Karpas-422 (cell line): ENCODE measurements around the gene TMEM40. TPM values are rescaled to one million over a fixed set of nuclear protein-coding genes. Genes with fewer than 3 reads are reported as not detected.
"Not testable (repeated sequence)": the region's sequence is repeated elsewhere in the genome, so short reads cannot be mapped to it uniquely, and the experiment has no call there.

Experiments
- DNase-seq: peaks from one replicate; pipeline ENCODE4 v3.0.0-alpha.2; 2015
- H2AFZ ChIP-seq: fragments of 200-600 bp; sonication (generic); 2 replicates; pipeline ENCODE4 v1.6.1; 2014; ENCODE audit warnings: antibody characterized with exemption, low read length, mixed read lengths
- H3K27ac ChIP-seq: fragments of 200-600 bp; sonication (generic); 2 replicates; pipeline ENCODE4 v1.5.1; 2014; ENCODE audit warnings: mild to moderate bottlenecking, low read length, moderate library complexity
- H3K27me3 ChIP-seq: fragments of 200-600 bp; sonication (generic); 2 replicates; pipeline ENCODE4 v1.6.1; 2014; ENCODE audit warnings: low read length, mixed read lengths
- H3K36me3 ChIP-seq: fragments of 200-600 bp; sonication (generic); 2 replicates; pipeline ENCODE4 v1.6.1; 2014; ENCODE audit warnings: low read length, mixed read lengths; ENCODE audit not compliant: insufficient read depth
- H3K4me1 ChIP-seq: fragments of 200-600 bp; sonication (generic); 2 replicates; pipeline ENCODE4 v1.6.1; 2014; ENCODE audit warnings: mild to moderate bottlenecking, low read length, mixed read lengths
- H3K4me2 ChIP-seq: fragments of 200-600 bp; sonication (generic); 2 replicates; pipeline ENCODE4 v1.6.1; 2014; ENCODE audit warnings: low read length, low read depth, mild to moderate bottlenecking; ENCODE audit not compliant: poor library complexity, severe bottlenecking
- H3K4me3 ChIP-seq: fragments of 200-600 bp; sonication (generic); 2 replicates; pipeline ENCODE4 v1.5.1; 2014; ENCODE audit warnings: mild to moderate bottlenecking, antibody characterized with exemption, low read length, mixed read lengths
- H3K79me2 ChIP-seq: fragments of 200-600 bp; sonication (generic); 2 replicates; pipeline ENCODE4 v1.6.1; 2014; ENCODE audit warnings: mild to moderate bottlenecking, low read length, mixed read lengths
- H3K9ac ChIP-seq: fragments of 200-600 bp; sonication (generic); 2 replicates; pipeline ENCODE4 v1.6.0; 2014; ENCODE audit warnings: low read length
- H3K9me2 ChIP-seq: fragments of 200-600 bp; sonication (generic), shearing (Covaris generic); replicated peaks from 2 replicates; pipeline ENCODE4 v1.6.0; 2014; ENCODE audit warnings: mild to moderate bottlenecking, low read length, moderate library complexity; ENCODE audit not compliant: insufficient read depth
- H3K9me3 ChIP-seq: fragments of 300-700, 200-600 bp; sonication (generic); 2 replicates; pipeline ENCODE4 v1.6.1; 2014; ENCODE audit warnings: low read length, mixed read lengths
- H4K20me1 ChIP-seq: fragments of 200-600 bp; sonication (generic); 2 replicates; pipeline ENCODE4 v1.6.1; 2014; ENCODE audit warnings: mild to moderate bottlenecking, antibody characterized with exemption, low read length, low read depth; ENCODE audit not compliant: insufficient read depth
- total RNA-seq: library from RNA; depleted of rRNA; stranded (reverse); fragments of >200 nt; shearing (Covaris generic); gene quantifications from 2 replicates; pipeline ENCODE4 v1.2.3, GENCODE V29; 2014; ENCODE audit warnings: low replicate concordance

TMEM40 gene
- total RNA-seq, 1 experiment from 2014 or later = 0.26 TPM

- Histone ChIP-seq H3K9me2 (no peaks in the 10 kb centered on the region), H3K9me3 (no peaks in the 10 kb centered on the region), H3K4me2 (peak overlapping the region; percentile 69), H3K36me3 (0 out of 2 replicates have a peak, but pooled peaks cover 3% of the 10 kb centered on the region), H3K9ac (peak overlapping the region; percentile 60), H3K4me3 (peak overlapping the region; percentile 65), H4K20me1 (no peaks in the 10 kb centered on the region), H3K4me1 (peaks cover 43% of the 10 kb centered on the region), H3K27ac (peak overlapping the region; percentile 97), H2AFZ (no peak overlapping the region), H3K27me3 (no peaks in the 10 kb centered on the region), H3K79me2 (0 out of 2 replicates have a peak, but pooled peaks cover 6% of the 10 kb centered on the region)
- peak; percentile 88 for DNase-seq
Observed at GRCh38 chr3:12797892-12798558, 39.0 kb upstream of the TMEM40 start.

- Histone ChIP-seq H3K27ac (peak overlapping the region; percentile 97), H3K79me2 (0 out of 2 replicates have a peak, but pooled peaks cover 6% of the 10 kb centered on the region), H3K36me3 (0 out of 2 replicates have a peak, but pooled peaks cover 3% of the 10 kb centered on the region), H3K4me2 (peak overlapping the region; percentile 95), H4K20me1 (no peaks in the 10 kb centered on the region), H2AFZ (no peak overlapping the region), H3K4me1 (peaks cover 43% of the 10 kb centered on the region), H3K9ac (peak overlapping the region; percentile 97), H3K9me2 (no peaks in the 10 kb centered on the region), H3K9me3 (no peaks in the 10 kb centered on the region), H3K27me3 (no peaks in the 10 kb centered on the region), H3K4me3 (peak overlapping the region; percentile 90)
- DNase-seq = peak; percentile 91
Observed at GRCh38 chr3:12797124-12797891, 38.2 kb upstream of the TMEM40 start.

GRCh38 chr3:12796171-12797123 lies 37.4 kb upstream of the TMEM40 start, which contains the start of gene CAND2:
CAND2 (plus strand) TSS chr3:12796680; CDS start chr3:12796721, 41 bp downstream.
- Histone ChIP-seq H3K79me2 (0 out of 2 replicates have a peak, but pooled peaks cover 6% of the 10 kb centered on the region), H3K4me2 (peak within 1 kb of the TSS; percentile 95), H2AFZ (peak within 1 kb of the TSS; percentile 68; the same call in 1 of the 2 replicates), H3K4me1 (peaks cover 43% of the 10 kb centered on the region), H3K27ac (peak within 1 kb of the TSS; percentile 97), H3K36me3 (0 out of 2 replicates have a peak, but pooled peaks cover 2% of the 10 kb centered on the region), H3K4me3 (peak within 1 kb of the TSS; percentile 90), H3K9me2 (no peaks in the 10 kb centered on the region), H3K9ac (peak within 1 kb of the TSS; percentile 97), H3K27me3 (no peaks in the 10 kb centered on the region), H4K20me1 (no peaks in the 10 kb centered on the region), H3K9me3 (no peaks in the 10 kb centered on the region)
- DNase-seq = peak; percentile 82

- Histone ChIP-seq H3K9ac (no peak overlapping the region), H3K9me2 (no peaks in the 10 kb centered on the region), H3K4me1 (peaks cover 31% of the 10 kb centered on the region), H4K20me1 (no peaks in the 10 kb centered on the region), H2AFZ (no peak overlapping the region), H3K4me2 (no peak overlapping the region), H3K36me3 (no peaks in the 10 kb centered on the region), H3K4me3 (no peak overlapping the region), H3K9me3 (no peaks in the 10 kb centered on the region), H3K27me3 (no peaks in the 10 kb centered on the region), H3K27ac (no peak overlapping the region), H3K79me2 (no peaks in the 10 kb centered on the region)
- DNase-seq = no peak
Observed at GRCh38 chr3:12793701-12794100, 34.6 kb upstream of the TMEM40 start.

GRCh38 chr3:12791430-12791829 lies 32.4 kb upstream of the TMEM40 start:
- Histone ChIP-seq H3K4me2 (no peak overlapping the region), H3K9me2 (no peaks in the 10 kb centered on the region), H3K4me1 (peaks cover 18% of the 10 kb centered on the region), H3K36me3 (no peaks in the 10 kb centered on the region), H3K4me3 (no peak overlapping the region), H3K27ac (no peak overlapping the region), H3K79me2 (no peaks in the 10 kb centered on the region), H3K27me3 (no peaks in the 10 kb centered on the region), H2AFZ (no peak overlapping the region), H3K9me3 (no peaks in the 10 kb centered on the region), H4K20me1 (no peaks in the 10 kb centered on the region), H3K9ac (no peak overlapping the region)
- no peak for DNase-seq

- not testable (repeated sequence) for DNase-seq, H3K4me2 ChIP-seq, H3K36me3 ChIP-seq, H3K9ac ChIP-seq, H3K9me2 ChIP-seq, H3K9me3 ChIP-seq, H3K79me2 ChIP-seq, H2AFZ ChIP-seq, H4K20me1 ChIP-seq, H3K4me3 ChIP-seq, H3K27me3 ChIP-seq, H3K27ac ChIP-seq
- peaks cover 23% of the 10 kb centered on the region for H3K4me1 ChIP-seq
Observed at GRCh38 chr3:12787967-12788690, 29.1 kb upstream of the TMEM40 start.

GRCh38 chr3:12787346-12787745 lies 28.3 kb upstream of the TMEM40 start:
- not testable (repeated sequence) for H3K27ac ChIP-seq, H3K9me3 ChIP-seq, H3K36me3 ChIP-seq, H2AFZ ChIP-seq, H4K20me1 ChIP-seq, H3K79me2 ChIP-seq, H3K9ac ChIP-seq, H3K9me2 ChIP-seq, H3K27me3 ChIP-seq, H3K4me3 ChIP-seq, H3K4me2 ChIP-seq
- H3K4me1 ChIP-seq = peaks cover 30% of the 10 kb centered on the region
- peak; percentile 88 for DNase-seq
